Vagina (tissue), 2 donors: ENCODE results near the gene IFNA6. TPM values are rescaled to one million over a fixed set of nuclear protein-coding genes. Genes with fewer than 3 reads are reported as not detected.

Experiments used
- DNase-seq, 2 donors: peaks; one replicate each; pipeline ENCODE4 v3.0.0-alpha.2; 2017; ENCODE audit errors: extremely low spot score in 2 of 2
- H3K27ac ChIP-seq: fragments of 200-600 bp; sonication (generic); one replicate; pipeline ENCODE4 v1.5.1; 2019
- H3K27me3 ChIP-seq: fragments of 200-600 bp; sonication (generic); one replicate; pipeline ENCODE4 v1.5.1; 2019
- H3K36me3 ChIP-seq, 2 donors: fragments of 200-600 bp; sonication (generic); one replicate each; pipeline ENCODE4 v1.5.1; 2017 to 2019
- H3K4me1 ChIP-seq: fragments of 200-600 bp; sonication (generic); one replicate; pipeline ENCODE4 v1.5.1; 2019
- H3K4me3 ChIP-seq, 2 donors: fragments of 200-600 bp; sonication (generic); 1 replicate in 1 of 2; 2 replicates in 1 of 2; pipeline ENCODE4 v1.5.1; 2016 to 2019
- H3K9me3 ChIP-seq: fragments of 200-600 bp; sonication (generic); one replicate; pipeline ENCODE4 v1.5.1; 2019
- CTCF ChIP-seq, 3 experiments: fragments of 450-650 bp in 2 of 3; fragments of 200-600 bp in 1 of 3; sonication (generic) in 1 of 3; IDR thresholded peaks; one replicate each; pipeline ENCODE4 v1.5.1; 2017 to 2019; ENCODE audit warnings: antibody characterized with exemption in 3 of 3, mild to moderate bottlenecking in 2 of 3, moderate library complexity in 2 of 3
- POLR2A ChIP-seq, 2 donors: fragments of 450-650 bp; IDR thresholded peaks; one replicate each; pipeline ENCODE4 v1.6.1; 2017; ENCODE audit warnings: antibody characterized with exemption in 2 of 2, mild to moderate bottlenecking in 2 of 2, moderate library complexity in 2 of 2
- POLR2AphosphoS5 ChIP-seq, 2 donors: sonication (generic); formaldehyde crosslinking; IDR thresholded peaks; one replicate each; pipeline ENCODE4 v1.9.0; 2017; ENCODE audit warnings: antibody characterized with exemption in 2 of 2, mild to moderate bottlenecking in 2 of 2, low read depth in 1 of 2; ENCODE audit not compliant: insufficient read depth in 1 of 2
- intact Hi-C: fragments of 100-400 bp; cut with DNase I; formaldehyde crosslinking; loops from one replicate; pipeline ENCODE4 v1.15.1; 2023
- total RNA-seq: library from RNA; depleted of rRNA; stranded (reverse); fragments of >200 nt; gene quantifications from one replicate; pipeline ENCODE4 v1.2.3, GENCODE V29; 2016

IFNA6 gene
- total RNA-seq = not detected

DNA sequence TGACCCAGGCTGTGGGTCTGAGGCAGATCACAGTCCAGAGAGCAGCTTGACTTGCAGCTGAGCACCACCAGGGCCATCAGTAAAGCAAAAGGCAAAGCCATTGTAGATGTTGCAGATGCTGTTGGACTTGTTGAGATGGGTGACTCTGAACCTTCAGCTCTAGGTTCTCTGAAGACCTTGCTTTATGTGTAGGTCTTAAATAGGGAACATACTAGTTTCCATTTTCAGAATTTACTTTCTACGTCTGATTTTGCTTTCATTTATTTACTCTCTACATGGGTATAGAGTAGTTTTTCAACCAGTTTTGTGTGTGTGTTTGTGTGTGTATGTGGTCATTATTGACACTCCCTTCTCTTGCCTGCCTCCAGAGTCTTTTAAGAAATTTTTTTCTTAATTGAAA, at the start of gene IFNA6:
IFNA6 (minus strand) TSS at position 101 of the 400 bp plus-strand sequence; CDS start at position 101, 0 bp downstream.
- DNase-seq = no peak
- no peak within 1 kb of the TSS for H3K27ac ChIP-seq
- TF ChIP-seq CTCF (IDR thresholded peaks at IDR 0.05) = no peak
- TF ChIP-seq POLR2AphosphoS5 (IDR thresholded peaks at IDR 0.05; ENCODE audit: insufficient read depth in 1 of 2, low read depth in 1 of 2) = no peak
- TF ChIP-seq POLR2A (IDR thresholded peaks at IDR 0.05) = no peak
- intact Hi-C loops = no loop called here
- no peak within 1 kb of the TSS for H3K4me3 ChIP-seq
- no peaks in the 10 kb centered on the region for H3K27me3 ChIP-seq
- no peaks in the 10 kb centered on the region for H3K9me3 ChIP-seq
- no peaks in the 10 kb centered on the region for H3K4me1 ChIP-seq
- no peaks in the 10 kb centered on the region for H3K36me3 ChIP-seq

- Histone ChIP-seq H3K9me3 (no peaks in the 10 kb centered on the region), H3K27me3 (peaks cover 4% of the 10 kb centered on the region), H3K27ac (no peak overlapping the region), H3K36me3 (no peaks in the 10 kb centered on the region), H3K4me1 (peaks cover 15% of the 10 kb centered on the region), H3K4me3 (no peak overlapping the region)
- no peak for DNase-seq
- TF ChIP-seq POLR2AphosphoS5 (IDR thresholded peaks at IDR 0.05; ENCODE audit: insufficient read depth in 1 of 2, low read depth in 1 of 2) (no peak), POLR2A (IDR thresholded peaks at IDR 0.05) (no peak), CTCF (IDR thresholded peaks at IDR 0.05) (no peak)
- intact Hi-C loops = loop anchor here (10.0 kb wide), 1 partner anchor 55 kb away; no protein-coding TSS in a partner anchor
Measured at GRCh38 chr9:21399956-21400355, 49.3 kb upstream of the IFNA6 start.

DNA sequence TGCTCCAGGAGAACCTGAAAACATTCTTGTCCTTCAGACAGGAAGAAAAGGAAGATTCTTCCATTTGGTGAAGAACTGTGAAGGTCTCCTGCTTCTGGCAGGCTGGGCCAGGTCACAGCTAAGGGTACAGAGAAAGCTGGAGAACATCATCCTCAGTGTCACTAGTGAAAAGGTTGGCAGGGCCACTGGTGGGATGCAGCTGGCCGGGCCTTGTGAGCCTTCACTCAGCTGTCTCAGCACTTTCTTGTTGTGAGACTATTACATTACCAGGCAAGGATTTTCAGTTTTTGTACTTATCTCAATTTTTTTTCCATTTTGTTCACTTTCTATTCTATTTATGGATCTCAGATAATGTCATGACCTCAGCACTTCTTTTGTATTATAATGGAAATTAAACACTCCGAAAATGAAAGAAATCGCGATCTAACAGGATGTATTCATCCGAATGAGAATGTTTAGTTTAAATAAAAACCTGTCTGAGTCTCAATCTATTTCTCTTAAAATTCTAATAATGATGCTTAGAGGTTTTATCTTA, 48.3 kb upstream of the IFNA6 start:
- no peak overlapping the region for H3K4me3 ChIP-seq
- H3K27me3 ChIP-seq = peaks cover 4% of the 10 kb centered on the region
- DNase-seq = no peak
- TF ChIP-seq CTCF (IDR thresholded peaks at IDR 0.05) (no peak), POLR2AphosphoS5 (IDR thresholded peaks at IDR 0.05; ENCODE audit: insufficient read depth in 1 of 2, low read depth in 1 of 2) (no peak), POLR2A (IDR thresholded peaks at IDR 0.05) (no peak)
- intact Hi-C loops = loop anchor here (10.0 kb wide), 1 partner anchor 54 kb away; no protein-coding TSS in a partner anchor
- H3K4me1 ChIP-seq = peaks cover 15% of the 10 kb centered on the region
- H3K27ac ChIP-seq = no peak overlapping the region
- no peaks in the 10 kb centered on the region for H3K9me3 ChIP-seq
- no peaks in the 10 kb centered on the region for H3K36me3 ChIP-seq

DNA sequence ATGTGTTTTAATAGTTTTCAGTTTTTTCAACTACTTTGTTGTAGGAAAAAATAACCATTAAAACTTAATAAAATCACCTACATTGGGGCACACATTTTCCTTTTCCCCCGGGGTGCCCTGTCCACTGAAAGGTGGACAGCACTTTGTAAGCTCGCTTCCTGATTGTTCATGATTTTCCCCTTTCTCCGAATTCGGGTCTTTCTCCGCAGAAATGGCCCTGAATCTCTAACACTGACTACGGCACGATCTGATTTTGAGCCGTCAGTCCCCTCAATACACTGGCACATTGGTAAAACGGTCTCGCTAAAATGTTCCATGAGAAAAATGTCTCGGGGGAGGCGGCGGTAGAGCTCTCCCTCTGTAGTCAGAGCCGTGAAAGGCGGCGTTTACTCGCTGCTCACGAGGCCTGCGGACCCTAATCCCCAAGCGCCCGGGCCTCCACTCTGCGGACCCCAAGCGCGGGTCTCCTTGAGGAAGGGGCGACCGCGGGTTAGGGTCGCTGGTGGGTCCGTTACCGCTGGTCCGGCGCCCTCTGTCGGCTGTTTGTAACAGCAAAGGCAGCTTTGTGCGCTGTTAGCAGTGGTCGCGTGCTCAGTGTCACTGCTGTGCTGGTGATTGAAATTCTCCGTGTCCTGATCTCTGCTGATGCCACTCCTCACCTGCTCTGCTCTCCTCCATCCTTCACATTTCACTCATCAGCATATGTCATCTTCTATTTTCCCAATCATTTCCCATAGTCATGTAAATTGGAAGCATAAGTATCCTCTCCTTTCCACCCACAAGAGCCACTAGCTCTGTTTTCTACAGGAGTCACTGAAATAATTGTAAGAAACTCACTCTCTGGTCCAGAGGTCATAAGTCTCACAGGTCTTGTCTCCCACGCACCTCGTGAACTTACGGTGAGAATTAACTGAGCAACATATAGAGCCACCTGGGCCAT, 45.4 kb upstream of the IFNA6 start:
- Histone ChIP-seq H3K36me3 (no peaks in the 10 kb centered on the region), H3K4me1 (peaks cover 7% of the 10 kb centered on the region), H3K27me3 (no peaks in the 10 kb centered on the region), H3K27ac (no peak overlapping the region), H3K4me3 (peak overlapping the region; percentile 45), H3K9me3 (no peaks in the 10 kb centered on the region)
- TF ChIP-seq POLR2A (IDR thresholded peaks at IDR 0.05) (no peak), CTCF (IDR thresholded peaks at IDR 0.05) (peak; percentile 28 to 65 (median 51)), POLR2AphosphoS5 (IDR thresholded peaks at IDR 0.05; ENCODE audit: insufficient read depth in 1 of 2, low read depth in 1 of 2) (peak in 1 of 2 donors; percentile 36)
- no peak for DNase-seq
- intact Hi-C loops = loop anchor here (10.0 kb wide), 1 partner anchor 51 kb away; no protein-coding TSS in a partner anchor
